SK-N-SH (cell line): Measurements from ENCODE around the gene UNC79. TPM values are rescaled to one million over a fixed set of nuclear protein-coding genes. Genes with fewer than 3 reads are reported as not detected.

Source experiments
- CTCF ChIA-PET: fragments of 300-600, 350-600 bp; formaldehyde crosslinking; extraction: SDS; loops from one replicate; lab custom pipeline; 2021; lab: Yijun Ruan, JAX
- POLR2A ChIA-PET: fragments of 350-600 bp; sonication (Branson Sonifier 250); formaldehyde crosslinking; extraction: SDS; loops from one replicate; lab custom pipeline; 2020; ENCODE audit warnings: antibody characterized with exemption, inconsistent platforms; lab: Yijun Ruan, JAX
- DNase-seq: peaks from one replicate; pipeline ENCODE4 v3.0.0; 2012
- H2AFZ ChIP-seq: fragments of 200-600 bp; sonication (generic); 2 replicates; pipeline ENCODE4 v1.8.1; 2016; ENCODE audit warnings: antibody characterized with exemption, mild to moderate bottlenecking, low read depth
- H3F3A ChIP-seq: fragments of 200-600 bp; sonication (generic); replicated peaks from 2 replicates; pipeline ENCODE3; 2016; ENCODE audit warnings: antibody characterized with exemption, mild to moderate bottlenecking; ENCODE audit not compliant: insufficient read depth
- H3K27ac ChIP-seq, 2 experiments: fragments of 200-500 bp in 1 of 2; fragments of 200-600 bp in 1 of 2; sonication (Bioruptor generic) in 1 of 2; sonication (generic), shearing (Covaris generic) in 1 of 2; 2 replicates each; pipeline versions ENCODE4 v1.5.1 to v1.6.1; 2014 to 2016; ENCODE audit warnings: low read depth in 2 of 2, inconsistent platforms in 1 of 2, low read length in 1 of 2, mild to moderate bottlenecking in 1 of 2, mixed read lengths in 1 of 2
- H3K27me3 ChIP-seq: fragments of 200-600 bp; sonication (generic), shearing (Covaris generic); 2 replicates; pipeline ENCODE4 v1.6.1; 2016; ENCODE audit warnings: mixed run types; ENCODE audit not compliant: insufficient read depth
- H3K36me3 ChIP-seq, 2 experiments: fragments of 200-500 bp in 1 of 2; fragments of 200-600 bp in 1 of 2; sonication (Bioruptor generic) in 1 of 2; sonication (generic) in 1 of 2; replicated peaks in 1 of 2; 2 replicates each; pipeline versions ENCODE3 to v1.5.1; 2014 to 2016; ENCODE audit warnings: low read length in 1 of 2, mild to moderate bottlenecking in 1 of 2; ENCODE audit not compliant: insufficient read depth in 2 of 2, control insufficient read depth in 1 of 2
- H3K4me1 ChIP-seq, 2 experiments: fragments of 200-500 bp in 1 of 2; fragments of 200-600 bp in 1 of 2; sonication (Bioruptor generic) in 1 of 2; sonication (generic), shearing (Covaris generic) in 1 of 2; 2 replicates each; pipeline versions ENCODE4 v1.5.1 to v1.6.1; 2014 to 2016; ENCODE audit warnings: low read depth in 1 of 2, low read length in 1 of 2, mixed run types in 1 of 2; ENCODE audit not compliant: insufficient read depth in 2 of 2, control insufficient read depth in 1 of 2
- H3K4me2 ChIP-seq: fragments of 200-600 bp; sonication (generic), shearing (Covaris generic); 2 replicates; pipeline ENCODE4 v1.6.1; 2017; ENCODE audit warnings: mixed run types
- H3K4me3 ChIP-seq, 2 experiments: fragments of 200-500 bp in 1 of 2; fragments of 200-600 bp in 1 of 2; sonication (Bioruptor generic) in 1 of 2; sonication (generic), shearing (Covaris generic) in 1 of 2; 2 replicates each; pipeline versions ENCODE4 v1.5.1 to v1.8.1; 2014 to 2016; ENCODE audit warnings: low read depth in 2 of 2, inconsistent platforms in 1 of 2, low read length in 1 of 2, mild to moderate bottlenecking in 1 of 2, mixed read lengths in 1 of 2, moderate library complexity in 1 of 2
- H3K79me2 ChIP-seq: fragments of 200-600 bp; sonication (generic); 2 replicates; pipeline ENCODE4 v1.8.1; 2017; ENCODE audit warnings: mild to moderate bottlenecking; ENCODE audit not compliant: insufficient read depth
- H3K9ac ChIP-seq: fragments of 200-600 bp; sonication (generic); 2 replicates; pipeline ENCODE4 v1.6.1; 2017; ENCODE audit warnings: mixed run types
- H3K9me2 ChIP-seq: fragments of 200-600 bp; sonication (generic); 2 replicates; pipeline ENCODE4 v1.6.1; 2017; ENCODE audit warnings: mixed run types
- H3K9me3 ChIP-seq: fragments of 200-600 bp; sonication (generic); 2 replicates; pipeline ENCODE4 v1.6.1; 2017; ENCODE audit warnings: mixed run types, mild to moderate bottlenecking, moderate library complexity
- H4K20me1 ChIP-seq: fragments of 200-600 bp; sonication (generic); 2 replicates; pipeline ENCODE4 v1.6.1; 2017; ENCODE audit warnings: mild to moderate bottlenecking, mixed run types; ENCODE audit not compliant: insufficient read depth
- CHD2 ChIP-seq: fragments of 150-350 bp; IDR thresholded peaks from 2 replicates; pipeline ENCODE4 v1.6.1; 2018; ENCODE audit warnings: low read length; ENCODE audit not compliant: partially characterized antibody
- EP300 ChIP-seq, 2 experiments: IDR thresholded peaks; 2 replicates each; pipeline versions ENCODE4 v1.4.0 to v1.6.1; 2012; ENCODE audit warnings: borderline replicate concordance in 1 of 2, low read depth in 1 of 2, low read length in 1 of 2
- FOSL2 ChIP-seq: IDR thresholded peaks from 2 replicates; pipeline ENCODE4 v1.4.0; 2012; ENCODE audit warnings: low read depth, mild to moderate bottlenecking, moderate library complexity, borderline replicate concordance
- FOXJ3 ChIP-seq: sonication (generic); formaldehyde crosslinking; IDR thresholded peaks from 2 replicates; pipeline ENCODE4 v1.5.1; 2020; ENCODE audit warnings: mild to moderate bottlenecking, missing genetic modification reagents
- FOXM1 ChIP-seq: IDR thresholded peaks from 2 replicates; pipeline ENCODE4 v1.4.0; 2012; ENCODE audit warnings: low read depth, mild to moderate bottlenecking
- IRF3 ChIP-seq: fragments of 150-350 bp; IDR thresholded peaks from 2 replicates; pipeline ENCODE4 v1.6.1; 2016; ENCODE audit warnings: mild to moderate bottlenecking, low read depth, low read length
- MXI1 ChIP-seq: IDR thresholded peaks from 2 replicates; pipeline ENCODE4 v1.6.1; 2012; ENCODE audit warnings: mild to moderate bottlenecking, low read depth, low read length, improper control_type of control experiment
- NFIC ChIP-seq: IDR thresholded peaks from 2 replicates; pipeline ENCODE4 v1.4.0; 2012; ENCODE audit warnings: borderline replicate concordance
- NRF1 ChIP-seq: IDR thresholded peaks from 2 replicates; pipeline ENCODE4 v1.6.1; 2012; ENCODE audit warnings: low read depth, mild to moderate bottlenecking, low read length
- POLR2AphosphoS5 ChIP-seq: IDR thresholded peaks from 2 replicates; pipeline ENCODE4 v1.6.1; 2012; ENCODE audit warnings: low read depth, low read length
- RCOR1 ChIP-seq: fragments of 150-350 bp; IDR thresholded peaks from 2 replicates; pipeline ENCODE4 v1.6.1; 2017; ENCODE audit warnings: antibody characterized with exemption, low read length
- SMC3 ChIP-seq: IDR thresholded peaks from 2 replicates; pipeline ENCODE4 v1.6.1; 2012; ENCODE audit warnings: low read depth, low read length, improper control_type of control experiment
- TAF1 ChIP-seq: IDR thresholded peaks from 2 replicates; pipeline ENCODE4 v1.6.1; 2012; ENCODE audit warnings: low read depth, mild to moderate bottlenecking, low read length, moderate library complexity, borderline replicate concordance
- TCF12 ChIP-seq: IDR thresholded peaks from 2 replicates; pipeline ENCODE4 v1.4.0; 2012
- TEAD4 ChIP-seq: IDR thresholded peaks from 2 replicates; pipeline ENCODE4 v1.4.0; 2012; ENCODE audit warnings: mild to moderate bottlenecking, borderline replicate concordance; ENCODE audit not compliant: insufficient read depth
- USF1 ChIP-seq: IDR thresholded peaks from 2 replicates; pipeline ENCODE4 v1.4.0; 2012; ENCODE audit warnings: low read depth, borderline replicate concordance
- WGBS: methylation state at CpG from one replicate; pipeline ENCODE4 v1.1.6; 2017; ENCODE audit warnings: low lambda C conversion rate; 5-methylcytosine and 5-hydroxymethylcytosine counted together
- polyA plus RNA-seq, 3 experiments: library from polyadenylated mRNA; depleted of rRNA; stranded (reverse); fragments of >200 nt; gene quantifications; 2 replicates each; pipeline ENCODE4 v1.2.3, GENCODE V29; 2012
- TF ChIP-seq, protein P1 (sequence below): IDR thresholded peaks from 2 replicates; pipeline ENCODE4 v1.4.0; 2012; ENCODE audit warnings: low read depth

Gene UNC79
- polyA plus RNA-seq, 1 of the 3 experiments (the other 2 are of a cell fraction): 0.10 TPM

DNA sequence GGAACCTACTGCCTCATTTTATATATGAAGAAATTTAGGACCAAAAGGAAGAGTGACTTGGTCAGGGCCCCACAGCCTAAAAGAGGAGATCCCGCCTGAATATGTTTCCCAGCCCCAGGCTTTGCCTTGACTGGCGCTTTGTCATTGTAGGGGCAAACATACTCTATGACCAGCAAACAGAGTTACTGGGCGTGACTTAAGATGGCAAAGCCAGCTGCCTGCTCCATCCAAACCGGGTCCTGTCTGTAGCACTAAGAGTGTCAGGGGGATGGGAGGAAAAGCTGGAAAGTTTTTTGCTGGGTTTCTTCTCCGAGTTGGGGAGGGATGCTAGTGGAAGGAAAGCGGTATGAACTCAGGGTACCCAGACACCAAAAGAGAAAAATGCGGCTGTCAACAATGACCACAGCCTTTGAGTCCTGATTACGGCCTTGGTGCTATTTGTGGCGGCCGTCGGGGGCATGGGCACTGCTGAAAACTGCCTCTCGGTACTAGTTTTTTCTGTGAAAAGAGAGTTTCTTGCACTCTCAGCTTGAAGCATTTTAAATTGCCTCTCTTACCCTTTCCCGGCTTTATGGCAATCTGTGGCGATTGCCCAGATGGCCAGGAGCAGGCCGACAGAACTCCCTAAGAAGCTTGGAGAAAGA, 274.9 kb downstream of the UNC79 start (continued):
- no peak for TF ChIP-seq USF1
- no peak for TF ChIP-seq NFIC
- no peak for TF ChIP-seq FOSL2
- TF ChIP-seq CHD2: no peak
- no peak for TF ChIP-seq TCF12

- CTCF ChIA-PET: interaction anchor here (0.8 kb wide), 1 partner anchor 23 kb away, joined by 3 read pairs; no protein-coding TSS in a partner anchor
- H3K9me2 ChIP-seq: no peaks in the 10 kb centered on the region
- no peaks in the 10 kb centered on the region for H3K79me2 ChIP-seq
- H3K4me2 ChIP-seq: no peak overlapping the region
- no peaks in the 10 kb centered on the region for H3K9me3 ChIP-seq
- no peak overlapping the region for H3K27ac ChIP-seq
- DNase-seq: no peak
- no peak overlapping the region for H3K4me3 ChIP-seq
- no peaks in the 10 kb centered on the region for H3F3A ChIP-seq
- H3K36me3 ChIP-seq: no peaks in the 10 kb centered on the region
- H3K27me3 ChIP-seq: no peaks in the 10 kb centered on the region
- TF ChIP-seq TCF12: no peak
- no peak for TF ChIP-seq SMC3
- TF ChIP-seq EP300 (IDR thresholded peaks at IDR 0.05; ENCODE audit: borderline replicate concordance in 1 of 2, low read depth in 1 of 2, low read length in 1 of 2): no peak
- no peak for TF ChIP-seq TAF1
- no peak for TF ChIP-seq RCOR1
- no peak for TF ChIP-seq FOXJ3 (CRISPR knock-in tag)
- TF ChIP-seq IRF3: no peak
- TF ChIP-seq FOXM1: no peak
- no peak for TF ChIP-seq MXI1
- no peak for TF ChIP-seq POLR2AphosphoS5
- TF ChIP-seq, protein P1, sequence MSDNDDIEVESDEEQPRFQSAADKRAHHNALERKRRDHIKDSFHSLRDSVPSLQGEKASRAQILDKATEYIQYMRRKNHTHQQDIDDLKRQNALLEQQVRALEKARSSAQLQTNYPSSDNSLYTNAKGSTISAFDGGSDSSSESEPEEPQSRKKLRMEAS: no peak
- TF ChIP-seq NRF1: no peak
- TF ChIP-seq FOSL2: no peak
- no peak for TF ChIP-seq TEAD4
- TF ChIP-seq, all 33 proteins: peak for 0
- no peaks in the 10 kb centered on the region for H4K20me1 ChIP-seq
- POLR2A ChIA-PET: no interaction called here
- no peak overlapping the region for H3K9ac ChIP-seq
- 35% methylated on average over 16 of the region's 21 CpGs for WGBS
- no peak overlapping the region for H2AFZ ChIP-seq
- no peaks in the 10 kb centered on the region; a peak in 1 of 4 replicates for H3K4me1 ChIP-seq
Measured at GRCh38 chr14:93706360-93706955, 275.7 kb downstream of the UNC79 start.
